Omental fat pad (tissue), 4 donors: ENCODE data around the gene PRAMEF12. TPM values are rescaled to one million over a fixed set of nuclear protein-coding genes. Genes with fewer than 3 reads are reported as not detected.

Experiments used
- ATAC-seq: fragments of 150-250 bp; one replicate; pipeline ENCODE4 v1.9.1; 2016; ENCODE audit warnings: mild to moderate bottlenecking, moderate library complexity; ENCODE audit not compliant: low FRiP score
- DNase-seq: peaks from one replicate; pipeline ENCODE4 v3.0.0-alpha.2; 2019; ENCODE audit warnings: low spot score
- total RNA-seq, 4 donors: library from RNA; depleted of rRNA; stranded (reverse); fragments of >200 nt; gene quantifications; one replicate each; pipeline ENCODE4 v1.1.0, GENCODE V29; 2016
- TF ChIP-seq, protein P1 (sequence below), 3 donors: fragments of 450-650 bp; IDR thresholded peaks; one replicate each; pipeline ENCODE4 v1.5.1; 2016 to 2017; ENCODE audit warnings: antibody characterized with exemption in 3 of 3, mild to moderate bottlenecking in 3 of 3, moderate library complexity in 2 of 3

Gene PRAMEF12
- total RNA-seq, 4 donors from 2014 or later: not detected

DNA sequence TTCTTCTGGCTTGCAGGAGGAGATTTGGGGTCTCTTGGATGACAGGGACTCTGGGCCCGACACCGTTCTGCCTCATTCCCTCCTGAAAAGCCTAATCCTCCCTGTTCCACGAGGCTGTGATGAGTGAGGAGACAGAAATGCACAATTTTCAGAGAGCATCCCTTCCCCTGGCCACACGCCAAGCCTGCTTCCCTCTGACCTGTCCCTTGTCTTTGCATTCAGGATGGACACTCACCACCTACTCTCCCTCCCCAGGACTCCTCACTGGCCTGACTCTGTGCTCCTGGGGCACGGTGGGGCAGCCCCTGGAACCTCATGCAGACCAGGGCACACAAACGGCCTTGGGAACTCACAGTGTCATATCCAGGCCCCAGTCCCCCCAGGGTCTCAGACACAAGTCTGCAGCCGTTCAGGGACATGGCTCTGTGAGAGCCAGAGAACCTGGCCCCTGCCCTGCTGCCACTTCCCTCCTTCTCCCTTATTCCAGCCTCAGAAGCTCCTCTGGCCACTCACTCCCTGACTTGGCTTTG is 3.5 kb upstream of the PRAMEF12 start:
- no peak for DNase-seq
- no peak for ATAC-seq
- TF ChIP-seq, protein P1, sequence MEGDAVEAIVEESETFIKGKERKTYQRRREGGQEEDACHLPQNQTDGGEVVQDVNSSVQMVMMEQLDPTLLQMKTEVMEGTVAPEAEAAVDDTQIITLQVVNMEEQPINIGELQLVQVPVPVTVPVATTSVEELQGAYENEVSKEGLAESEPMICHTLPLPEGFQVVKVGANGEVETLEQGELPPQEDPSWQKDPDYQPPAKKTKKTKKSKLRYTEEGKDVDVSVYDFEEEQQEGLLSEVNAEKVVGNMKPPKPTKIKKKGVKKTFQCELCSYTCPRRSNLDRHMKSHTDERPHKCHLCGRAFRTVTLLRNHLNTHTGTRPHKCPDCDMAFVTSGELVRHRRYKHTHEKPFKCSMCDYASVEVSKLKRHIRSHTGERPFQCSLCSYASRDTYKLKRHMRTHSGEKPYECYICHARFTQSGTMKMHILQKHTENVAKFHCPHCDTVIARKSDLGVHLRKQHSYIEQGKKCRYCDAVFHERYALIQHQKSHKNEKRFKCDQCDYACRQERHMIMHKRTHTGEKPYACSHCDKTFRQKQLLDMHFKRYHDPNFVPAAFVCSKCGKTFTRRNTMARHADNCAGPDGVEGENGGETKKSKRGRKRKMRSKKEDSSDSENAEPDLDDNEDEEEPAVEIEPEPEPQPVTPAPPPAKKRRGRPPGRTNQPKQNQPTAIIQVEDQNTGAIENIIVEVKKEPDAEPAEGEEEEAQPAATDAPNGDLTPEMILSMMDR (IDR thresholded peaks at IDR 0.05): no peak

DNA sequence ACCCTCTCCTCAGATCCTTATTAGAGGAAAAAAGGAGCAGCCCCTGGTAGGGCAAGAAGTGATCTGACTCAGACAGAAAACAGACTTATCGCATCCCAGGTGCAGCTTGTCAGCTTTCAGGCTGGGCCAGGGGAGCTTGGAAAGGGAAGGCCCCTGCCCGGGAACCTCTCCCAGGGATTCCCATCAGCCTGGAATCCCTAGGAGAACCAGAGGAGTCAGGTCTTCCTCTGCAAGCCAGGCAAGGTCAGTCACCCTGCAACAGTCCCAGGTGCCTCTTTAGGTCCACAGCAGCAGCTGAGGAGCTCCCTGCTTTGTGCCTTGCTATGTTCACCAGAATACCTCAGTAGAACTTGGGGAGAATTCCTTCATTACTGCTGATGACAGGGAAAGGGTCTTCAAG is 2.9 kb upstream of the PRAMEF12 start:
- no peak for DNase-seq
- no peak for ATAC-seq

DNA sequence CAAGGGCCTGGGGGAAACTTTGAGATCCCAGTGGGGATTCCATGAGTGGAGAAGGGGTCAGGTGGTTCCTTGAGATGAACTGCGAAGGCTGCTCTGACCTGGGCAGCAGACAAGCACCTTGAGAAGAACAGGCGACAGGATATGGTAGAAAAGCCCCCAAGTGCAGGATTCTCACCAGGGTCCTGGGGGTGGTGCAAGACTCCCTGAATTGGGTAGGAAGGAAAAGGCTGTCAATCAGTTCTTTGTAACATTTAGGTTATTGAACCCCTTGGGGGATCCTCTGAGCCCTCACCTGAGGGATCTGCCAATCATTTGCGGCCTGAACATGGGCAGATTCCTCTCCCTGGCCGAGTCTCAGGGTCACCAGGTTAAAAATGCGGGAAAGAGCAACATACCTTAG is 2.4 kb upstream of the PRAMEF12 start:
- no peak for ATAC-seq
- TF ChIP-seq, protein P1 (IDR thresholded peaks at IDR 0.05): no peak
- DNase-seq: no peak

More for the DNA sequence above, 2.9 kb upstream of the PRAMEF12 start:
- TF ChIP-seq, protein P1 (IDR thresholded peaks at IDR 0.05): no peak

DNA sequence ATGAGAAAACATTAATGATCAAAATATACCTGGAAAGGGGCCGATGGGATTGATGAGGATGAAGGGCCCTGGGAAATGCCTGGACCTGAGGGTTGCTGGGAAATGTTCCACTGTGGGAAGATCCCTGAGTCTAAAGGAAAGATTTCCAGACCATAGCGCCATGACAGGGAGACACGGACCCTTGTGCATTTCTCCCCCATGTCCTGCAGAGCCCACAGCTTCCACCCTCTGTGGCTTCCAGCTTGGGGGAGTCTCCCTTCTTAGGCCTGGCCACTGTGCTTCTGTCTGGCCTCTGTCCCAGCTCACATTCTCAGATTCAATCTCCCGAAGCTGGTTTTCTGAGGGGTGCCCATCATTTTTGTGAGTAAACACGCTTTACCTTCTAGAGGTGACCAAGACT is 1.0 kb upstream of the PRAMEF12 start:
- TF ChIP-seq, protein P1 (IDR thresholded peaks at IDR 0.05): no peak
- ATAC-seq: no peak
- no peak for DNase-seq

DNA sequence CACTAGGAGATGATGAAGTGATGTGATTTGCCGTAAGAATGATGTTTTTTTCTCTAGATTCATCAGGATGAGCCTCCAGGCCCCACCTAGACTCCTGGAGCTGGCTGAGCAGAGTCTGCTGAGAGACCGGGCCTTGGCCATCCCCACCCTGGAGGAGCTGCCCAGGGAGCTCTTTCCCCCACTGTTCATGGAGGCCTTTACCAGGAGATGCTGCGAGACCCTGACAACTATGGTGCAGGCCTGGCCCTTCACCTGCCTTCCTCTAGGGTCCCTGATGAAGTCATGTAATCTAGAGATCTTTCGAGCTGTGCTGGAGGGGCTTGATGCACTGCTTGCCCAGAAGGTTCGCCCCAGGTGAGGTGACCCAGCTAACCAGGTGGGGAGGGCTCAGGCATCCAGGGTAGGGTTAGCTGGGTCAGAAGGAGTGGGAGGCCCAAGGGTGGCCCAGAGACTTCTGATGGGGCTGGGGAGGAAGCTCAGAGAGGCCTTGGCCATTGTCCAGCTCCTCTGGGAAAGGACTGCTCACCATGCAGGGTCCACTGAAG is 1.3 kb downstream of the PRAMEF12 start:
- TF ChIP-seq, protein P1 (IDR thresholded peaks at IDR 0.05): no peak
- DNase-seq (no peak), ATAC-seq (no peak)

DNA sequence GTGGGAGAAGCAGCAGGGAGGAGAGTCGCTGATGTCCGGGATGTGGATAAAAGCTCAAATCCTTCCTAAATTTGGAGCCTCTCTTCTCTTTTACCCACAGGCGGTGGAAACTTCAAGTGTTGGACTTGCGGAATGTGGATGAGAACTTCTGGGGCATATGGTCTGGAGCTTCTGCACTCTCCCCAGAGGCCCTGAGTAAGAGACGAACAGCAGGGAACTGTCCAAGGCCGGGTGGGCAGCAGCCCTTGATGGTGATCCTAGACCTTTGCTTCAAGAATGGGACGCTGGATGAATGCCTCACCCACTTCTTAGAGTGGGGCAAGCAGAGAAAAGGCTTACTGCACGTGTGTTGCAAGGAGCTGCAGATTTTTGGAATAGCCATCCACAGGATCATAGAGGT is 1.9 kb downstream of the PRAMEF12 start:
- no peak for DNase-seq
- TF ChIP-seq, protein P1 (IDR thresholded peaks at IDR 0.05): no peak

DNA sequence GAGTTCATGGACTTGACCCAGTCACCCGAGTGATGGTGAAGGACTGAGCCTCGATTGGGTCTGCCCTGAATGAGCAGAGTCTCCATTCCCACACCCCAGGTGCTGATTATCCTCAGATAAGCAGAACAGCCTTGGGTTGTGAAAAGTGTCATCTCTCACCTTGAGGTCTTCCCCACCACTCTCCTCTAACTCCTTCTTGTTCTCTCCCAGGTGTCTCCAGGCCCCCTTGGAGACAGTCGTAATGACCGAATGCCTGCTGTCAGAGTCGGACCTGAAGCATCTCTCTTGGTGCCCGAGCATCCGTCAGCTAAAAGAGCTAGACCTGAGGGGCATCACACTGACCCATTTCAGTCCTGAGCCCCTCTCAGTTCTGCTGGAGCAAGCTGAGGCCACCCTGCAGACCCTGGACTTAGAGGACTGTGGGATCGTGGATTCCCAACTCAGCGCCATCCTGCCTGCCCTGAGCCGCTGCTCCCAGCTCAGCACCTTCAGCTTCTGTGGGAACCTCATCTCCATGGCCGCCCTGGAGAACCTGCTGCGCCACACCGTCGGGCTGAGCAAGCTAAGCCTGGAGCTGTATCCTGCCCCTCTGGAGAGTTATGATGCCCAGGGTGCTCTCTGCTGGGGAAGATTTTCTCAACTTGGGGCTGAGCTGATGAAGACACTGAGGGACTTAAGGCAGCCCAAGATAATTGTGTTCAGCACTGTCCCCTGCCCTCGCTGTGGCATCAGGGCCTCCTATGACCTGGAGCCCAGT is 3.4 kb downstream of the PRAMEF12 start:
- no peak for DNase-seq
- TF ChIP-seq, protein P1 (IDR thresholded peaks at IDR 0.05): no peak
- ATAC-seq: no peak

More for the DNA sequence above, 1.9 kb downstream of the PRAMEF12 start:
- ATAC-seq: no peak
